ENCODE results near the gene KCTD11. TPM values are rescaled to one million over a fixed set of nuclear protein-coding genes. Genes with fewer than 3 reads are reported as not detected.
A peak's percentile ranks its signal among the peaks of the same experiment; 100 is the strongest.

The KCTD11 gene
- total and polyA plus RNA-seq, 10 of the 15 experiments (the other 5 are each of a cell fraction or from before 2014, with no cell fraction given) = 0.05 to 7.3 (median 2.9) TPM

- no peak for FAIRE-seq
- no TSS peak for BruUV-seq (replicated peaks)
Observed at GRCh38 chr17:7334938-7335538, 16.9 kb upstream of the KCTD11 start.

More at GRCh38 chr17:7334938-7335538, 16.9 kb upstream of the KCTD11 start:
- TF ChIP-seq SUZ12 (IDR thresholded peaks at IDR 0.05; ENCODE audit: unreplicated experiment) = no peak
- TF ChIP-seq IKZF2 (IDR thresholded peaks at IDR 0.05) = no peak
- no peak for TF ChIP-seq NFXL1 (IDR thresholded peaks at IDR 0.05; ENCODE audit: borderline replicate concordance)
- TF ChIP-seq NFYB (IDR thresholded peaks at IDR 0.05; ENCODE audit: insufficient read depth, low read depth, low read length) = no peak
- no peak for TF ChIP-seq USF1 (IDR thresholded peaks at IDR 0.05; ENCODE audit: borderline replicate concordance, extremely low read length, insufficient read depth, low read depth, low read length)
- TF ChIP-seq IRF5 (IDR thresholded peaks at IDR 0.05; ENCODE audit: borderline replicate concordance) = no peak
- TF ChIP-seq ESRRA (IDR thresholded peaks at IDR 0.05; ENCODE audit: low read length) = no peak
- TF ChIP-seq STAT1 (conservative IDR thresholded peaks at IDR 0.05) = no peak
- TF ChIP-seq NR2C2 (IDR thresholded peaks at IDR 0.05; ENCODE audit: borderline replicate concordance, control insufficient read depth, insufficient read length, low read depth) = no peak
- TF ChIP-seq TCF3 (IDR thresholded peaks at IDR 0.05; ENCODE audit: borderline replicate concordance, insufficient read depth, low read depth, low read length) = no peak
- TF ChIP-seq ZNF384 (IDR thresholded peaks at IDR 0.05; ENCODE audit: borderline replicate concordance, low read depth, low read length) = no peak
- TF ChIP-seq TBL1XR1 (IDR thresholded peaks at IDR 0.05; ENCODE audit: low read depth, low read length) = no peak
- no peak for TF ChIP-seq SMAD1 (IDR thresholded peaks at IDR 0.05; ENCODE audit: low read depth, partially characterized antibody)
- no peak for TF ChIP-seq USF2 (IDR thresholded peaks at IDR 0.05; ENCODE audit: borderline replicate concordance, low read depth, low read length)
- peak overlapping the region; percentile 99 for H3K27ac ChIP-seq (ENCODE audit: control insufficient read depth, insufficient read depth)
- DNase-seq (ENCODE audit: low read depth, low spot score) (no peak), ATAC-seq (no peak)
- ChIA-PET RAD21 (ENCODE audit: unreplicated experiment) (interaction anchor here (0.5 to 5.2 kb wide), 6 partner anchors 10 to 236 kb away, joined by 3 to 45 read pairs (median 8); partner anchors contain the start of genes KCTD11 and TMEM95), POLR2A (interaction anchor here (0.5 to 3.9 kb wide), 5 partner anchors 9 to 289 kb away, joined by 3 to 52 read pairs (median 4); no protein-coding TSS in a partner anchor), SMC1A (ENCODE audit: uncharacterized antibody, unreplicated experiment) (interaction anchor here (0.8 to 3.8 kb wide), 4 partner anchors 14 to 289 kb away, joined by 3 to 33 read pairs (median 7); partner anchors contain the start of gene TMEM95), CTCF (interaction anchor here (1.3 to 3.8 kb wide), 9 partner anchors 11 to 290 kb away, joined by 3 to 34 read pairs (median 10); partner anchors contain the start of genes SENP3, TMEM102 and TMEM256)
- no peak overlapping the region for H2AFZ ChIP-seq (ENCODE audit: control insufficient read depth, low read depth, low read length)
- 97% methylated on average over 3 of the region's 3 CpGs for whole genome bisulfite sequencing (ENCODE audit: insufficient coverage, insufficient replicate concordance, low lambda C conversion rate, missing lambda C conversion rate)
- H4K20me1 ChIP-seq (ENCODE audit: control insufficient read depth, insufficient read depth) = no peaks in the 10 kb centered on the region
- no peaks in the 10 kb centered on the region for H3K27me3 ChIP-seq (replicated peaks in 1 of 2; ENCODE audit: control insufficient read depth in 2 of 2, insufficient read depth in 2 of 2, low read length in 1 of 2)
- H3K4me1 ChIP-seq (ENCODE audit: control insufficient read depth, insufficient read depth, low read length) = peaks cover 39% of the 10 kb centered on the region
- H3K79me2 ChIP-seq (ENCODE audit: control insufficient read depth, insufficient read depth, low read length) = peaks cover 29% of the 10 kb centered on the region
- H3K9me3 ChIP-seq (replicated peaks; ENCODE audit: control insufficient read depth, insufficient read depth, low read length) = no peaks in the 10 kb centered on the region
- intact Hi-C loops (cut with micrococcal nuclease; ENCODE audit: unreplicated experiment) (no loop called here), in situ Hi-C loops (cut with MboI) (no loop called here)
- H3K4me2 ChIP-seq (ENCODE audit: control insufficient read depth, insufficient read depth) = peak overlapping the region; percentile 97
- H3K36me3 ChIP-seq (ENCODE audit: control insufficient read depth in 2 of 2, insufficient read depth in 2 of 2, low read length in 1 of 2) = peaks cover 0 to 12% of the 10 kb centered on the region in 2 experiments; a peak in 2 of 4 replicates
- no peak overlapping the region for H3K4me3 ChIP-seq
- H3K9ac ChIP-seq (ENCODE audit: control insufficient read depth, insufficient read depth, low read length) = no peak overlapping the region

Data from GM12878 (cell line).